PC-9 (cell line): ENCODE results near the gene USP44.

Experiments used
- EZH2 ChIP-seq: fragments of 200-600 bp; sonication (generic); IDR thresholded peaks from 2 replicates; pipeline ENCODE4 v1.8.0; 2017; ENCODE audit warnings: antibody characterized with exemption, low read depth
- TF ChIP-seq, protein P1 (sequence below): fragments of 200-600 bp; sonication (generic); conservative IDR thresholded peaks from 2 replicates; pipeline ENCODE4 v1.6.1; 2017; ENCODE audit warnings: mixed run types, antibody characterized with exemption, mild to moderate bottlenecking, moderate library complexity

GRCh38 chr12:95480230-95480629 lies 71.0 kb downstream of the USP44 start:
- TF ChIP-seq, protein P1, sequence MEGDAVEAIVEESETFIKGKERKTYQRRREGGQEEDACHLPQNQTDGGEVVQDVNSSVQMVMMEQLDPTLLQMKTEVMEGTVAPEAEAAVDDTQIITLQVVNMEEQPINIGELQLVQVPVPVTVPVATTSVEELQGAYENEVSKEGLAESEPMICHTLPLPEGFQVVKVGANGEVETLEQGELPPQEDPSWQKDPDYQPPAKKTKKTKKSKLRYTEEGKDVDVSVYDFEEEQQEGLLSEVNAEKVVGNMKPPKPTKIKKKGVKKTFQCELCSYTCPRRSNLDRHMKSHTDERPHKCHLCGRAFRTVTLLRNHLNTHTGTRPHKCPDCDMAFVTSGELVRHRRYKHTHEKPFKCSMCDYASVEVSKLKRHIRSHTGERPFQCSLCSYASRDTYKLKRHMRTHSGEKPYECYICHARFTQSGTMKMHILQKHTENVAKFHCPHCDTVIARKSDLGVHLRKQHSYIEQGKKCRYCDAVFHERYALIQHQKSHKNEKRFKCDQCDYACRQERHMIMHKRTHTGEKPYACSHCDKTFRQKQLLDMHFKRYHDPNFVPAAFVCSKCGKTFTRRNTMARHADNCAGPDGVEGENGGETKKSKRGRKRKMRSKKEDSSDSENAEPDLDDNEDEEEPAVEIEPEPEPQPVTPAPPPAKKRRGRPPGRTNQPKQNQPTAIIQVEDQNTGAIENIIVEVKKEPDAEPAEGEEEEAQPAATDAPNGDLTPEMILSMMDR: no peak
- no peak for TF ChIP-seq EZH2
